AG09319 (cell line): ENCODE results near the gene HACD1.

Experiments used
- DNase-seq: peaks from one replicate; pipeline ENCODE4 v3.0.0-alpha.2; 2010; ENCODE audit warnings: low read depth; ENCODE audit errors: extremely low read depth
- TF ChIP-seq, protein P1 (sequence below): IDR thresholded peaks from 2 replicates; pipeline ENCODE4 v1.5.1; 2011; ENCODE audit warnings: low read depth, mild to moderate bottlenecking, inconsistent platforms, low read length, moderate library complexity

HACD1 gene

DNA sequence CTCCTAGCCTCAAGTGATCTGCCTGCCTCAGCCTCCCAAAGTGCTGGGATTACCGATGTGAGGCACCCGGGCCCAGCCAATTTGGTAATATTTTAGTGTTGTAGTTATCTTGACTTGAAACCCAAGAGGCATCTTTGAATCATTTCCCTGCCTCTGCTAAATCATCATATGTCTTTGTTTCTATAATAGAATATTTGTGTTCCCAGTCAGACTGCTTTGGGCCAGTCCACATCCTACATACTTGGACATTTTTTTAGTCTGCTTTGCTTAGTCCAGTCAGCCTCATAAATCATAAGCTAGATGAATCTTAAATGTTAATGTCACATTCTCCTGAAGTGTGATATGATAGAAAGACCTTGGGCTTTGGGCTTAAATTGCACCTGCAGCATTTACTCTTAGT lies 32.7 kb upstream of the HACD1 start:
- no peak for DNase-seq
- TF ChIP-seq, protein P1, sequence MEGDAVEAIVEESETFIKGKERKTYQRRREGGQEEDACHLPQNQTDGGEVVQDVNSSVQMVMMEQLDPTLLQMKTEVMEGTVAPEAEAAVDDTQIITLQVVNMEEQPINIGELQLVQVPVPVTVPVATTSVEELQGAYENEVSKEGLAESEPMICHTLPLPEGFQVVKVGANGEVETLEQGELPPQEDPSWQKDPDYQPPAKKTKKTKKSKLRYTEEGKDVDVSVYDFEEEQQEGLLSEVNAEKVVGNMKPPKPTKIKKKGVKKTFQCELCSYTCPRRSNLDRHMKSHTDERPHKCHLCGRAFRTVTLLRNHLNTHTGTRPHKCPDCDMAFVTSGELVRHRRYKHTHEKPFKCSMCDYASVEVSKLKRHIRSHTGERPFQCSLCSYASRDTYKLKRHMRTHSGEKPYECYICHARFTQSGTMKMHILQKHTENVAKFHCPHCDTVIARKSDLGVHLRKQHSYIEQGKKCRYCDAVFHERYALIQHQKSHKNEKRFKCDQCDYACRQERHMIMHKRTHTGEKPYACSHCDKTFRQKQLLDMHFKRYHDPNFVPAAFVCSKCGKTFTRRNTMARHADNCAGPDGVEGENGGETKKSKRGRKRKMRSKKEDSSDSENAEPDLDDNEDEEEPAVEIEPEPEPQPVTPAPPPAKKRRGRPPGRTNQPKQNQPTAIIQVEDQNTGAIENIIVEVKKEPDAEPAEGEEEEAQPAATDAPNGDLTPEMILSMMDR: no peak

DNA sequence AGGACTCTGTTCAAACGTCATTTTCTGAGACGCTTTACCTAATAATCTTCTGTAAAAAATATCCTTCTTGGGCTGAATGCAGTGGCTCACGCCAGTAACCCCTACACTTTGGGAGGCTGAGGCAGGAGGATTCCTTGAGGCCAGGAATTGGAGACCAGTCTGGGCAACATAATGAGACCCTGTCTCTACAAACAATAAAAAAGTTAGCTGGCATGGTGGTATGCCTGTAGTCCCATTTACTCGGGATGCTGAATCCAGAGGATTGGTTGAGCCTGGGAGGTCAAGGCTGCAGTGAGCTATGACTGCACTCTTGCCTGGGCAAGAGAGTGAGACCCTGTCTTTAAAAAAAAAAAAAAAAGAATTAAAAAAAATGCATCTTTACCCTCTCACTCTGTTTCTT lies 31.9 kb upstream of the HACD1 start:
- TF ChIP-seq, protein P1: no peak
- DNase-seq: no peak

DNA sequence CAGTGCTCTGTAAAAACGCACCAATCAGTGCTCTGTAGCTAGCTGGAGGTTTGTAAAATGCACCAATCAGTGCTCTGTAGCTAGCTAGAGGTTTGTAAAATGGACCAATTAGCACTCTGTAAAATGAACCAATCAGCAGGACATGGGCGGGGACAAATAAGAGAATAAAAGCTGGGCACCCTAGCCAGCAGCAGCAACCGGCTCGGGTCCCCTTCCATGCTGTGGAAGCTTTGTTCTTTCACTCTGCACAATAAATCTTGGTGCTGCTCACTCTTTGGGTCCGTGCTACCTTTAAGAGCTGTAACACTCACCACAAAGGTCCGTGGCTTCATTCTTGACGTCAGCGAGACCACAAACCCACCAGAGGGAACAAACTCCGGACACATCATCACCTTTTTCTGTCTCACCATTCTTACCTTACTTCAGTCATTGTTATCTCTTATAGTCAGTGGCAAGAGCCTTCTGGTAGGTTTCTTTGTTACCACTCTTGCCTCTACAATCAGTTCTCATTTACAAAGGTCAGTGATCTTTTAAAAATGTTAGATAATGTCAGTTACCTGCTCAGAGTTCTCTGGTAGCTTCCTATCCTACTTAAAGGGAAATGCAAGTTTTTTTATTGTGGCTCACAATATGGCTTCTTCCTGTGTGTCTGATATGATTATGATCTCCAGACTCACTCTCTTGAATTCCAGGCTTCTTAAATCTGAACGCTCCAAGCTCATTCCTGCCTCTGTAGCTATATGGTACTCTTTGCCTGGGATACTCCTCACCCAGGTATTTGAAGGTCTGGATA lies 31.3 kb upstream of the HACD1 start:
- DNase-seq: no peak
- TF ChIP-seq, protein P1: no peak

DNA sequence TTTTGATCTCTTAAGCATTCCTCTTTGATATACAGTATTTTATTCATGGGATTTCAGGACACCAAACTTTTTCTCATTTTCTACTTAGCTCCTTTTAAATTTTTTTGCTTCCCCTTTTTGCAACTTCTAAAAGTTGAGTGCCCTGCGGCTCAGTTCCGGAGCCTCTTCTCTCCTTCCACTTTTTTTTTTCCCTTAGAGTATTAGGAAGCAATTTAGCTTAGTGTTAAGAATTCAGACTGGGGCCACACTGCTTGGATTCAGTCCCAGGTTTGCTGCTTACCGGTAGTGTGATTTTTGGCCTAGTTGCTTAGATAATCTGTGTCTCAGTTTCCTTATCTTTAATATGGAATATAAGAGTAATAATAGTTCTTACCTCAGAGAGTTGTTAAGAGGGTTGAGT lies 30.2 kb upstream of the HACD1 start:
- TF ChIP-seq, protein P1: no peak
- DNase-seq: no peak

DNA sequence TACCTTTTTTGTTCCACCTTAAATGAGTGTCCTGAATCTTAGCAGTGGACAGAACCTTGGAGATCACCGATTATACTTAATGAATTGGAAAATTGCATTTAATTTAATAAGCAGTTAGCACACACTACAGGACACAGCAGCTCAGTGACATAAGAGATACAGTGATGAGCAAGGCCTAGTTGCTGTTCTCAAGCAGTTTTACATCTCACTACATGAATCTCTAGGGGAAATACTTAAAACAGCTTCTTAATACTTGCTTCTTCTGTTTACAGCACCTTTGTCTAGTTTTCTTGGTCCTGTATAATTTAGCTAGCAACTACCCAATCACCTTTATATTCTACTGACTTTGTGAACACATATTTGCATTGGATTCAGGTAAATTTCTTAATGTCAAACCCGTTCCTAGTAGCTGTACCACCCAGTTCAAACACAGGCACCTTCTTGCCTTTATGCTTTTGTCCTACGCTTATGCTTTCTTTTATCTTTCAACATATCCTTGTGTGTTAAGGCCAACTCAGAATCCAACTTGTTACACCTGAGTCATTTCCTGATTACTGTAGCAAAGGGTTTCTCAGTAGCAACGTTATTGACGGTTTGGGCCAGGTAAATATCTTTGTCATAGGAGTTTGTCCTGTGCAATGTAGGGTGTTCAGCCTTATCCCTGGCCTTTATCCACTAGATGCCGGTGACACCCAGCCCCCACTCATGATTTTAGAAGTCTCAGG lies 28.6 kb upstream of the HACD1 start:
- TF ChIP-seq, protein P1: no peak

DNA sequence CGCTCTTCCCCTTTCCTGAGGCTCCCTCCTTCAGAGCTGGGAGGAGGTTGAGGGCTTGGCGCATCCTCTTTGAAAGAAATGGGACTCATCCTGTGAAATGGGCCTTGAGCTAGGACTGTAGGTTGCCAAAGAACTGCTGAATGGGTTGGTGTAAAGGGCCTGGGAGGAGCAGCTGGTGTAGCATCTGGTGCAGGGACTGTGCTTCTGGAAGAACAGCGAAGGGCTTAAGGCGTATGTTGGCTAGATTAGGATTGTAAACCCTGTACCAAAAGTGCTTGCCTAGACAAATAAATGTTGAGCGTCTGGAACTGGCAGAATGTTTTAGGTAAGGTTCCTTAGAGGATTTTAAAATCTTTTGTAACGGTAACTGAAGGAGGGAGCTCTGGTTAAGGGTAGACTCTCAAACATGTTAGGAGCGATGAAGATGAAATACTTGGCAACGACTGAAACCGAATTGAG lies 27.3 kb upstream of the HACD1 start:
- TF ChIP-seq, protein P1: no peak
- no peak for DNase-seq

More for the DNA sequence above, 28.6 kb upstream of the HACD1 start:
- no peak for DNase-seq

DNA sequence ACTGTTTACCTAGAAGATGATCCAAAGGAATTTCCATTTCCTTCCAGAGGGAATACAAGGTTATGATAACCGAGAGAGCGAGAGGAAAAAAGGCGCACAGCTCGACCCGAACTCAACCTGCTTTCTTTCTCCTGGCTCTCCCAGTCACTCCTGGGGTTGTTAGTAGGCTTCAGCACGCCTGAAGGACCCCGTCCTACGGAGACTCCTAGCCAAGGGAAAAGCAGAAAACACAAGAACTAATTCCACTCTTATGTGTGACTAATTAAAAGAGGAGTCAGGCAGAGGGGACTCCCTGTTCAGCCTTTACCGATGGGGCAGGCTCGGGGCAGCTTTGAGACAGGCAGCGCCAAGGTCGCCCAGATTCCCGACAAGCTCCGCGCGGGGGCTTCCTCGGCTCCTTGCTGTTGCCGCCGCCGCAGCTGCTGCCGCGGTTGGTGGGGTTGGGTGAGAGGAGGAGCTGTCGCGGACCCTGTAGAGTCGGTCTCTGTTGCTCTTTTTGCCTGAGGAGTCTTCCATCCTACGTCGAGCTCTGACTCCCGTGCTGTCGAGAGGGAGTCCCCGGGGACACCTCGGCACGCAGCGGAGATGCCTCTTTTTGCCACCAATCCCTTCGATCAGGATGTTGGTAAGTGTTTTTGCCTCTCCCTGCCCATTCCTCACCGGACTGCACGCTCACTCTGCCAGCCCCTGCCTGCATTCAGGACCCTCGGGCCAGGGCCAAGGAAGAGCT lies 26.7 kb upstream of the HACD1 start, which contains the start of gene STAM:
TSS of gene STAM (plus strand) at position 397 of the 730 bp plus-strand sequence. CDS start at position 586, 189 bp downstream.
- DNase-seq: peak; percentile 80
- TF ChIP-seq, protein P1: no peak
